Sigmoid colon (tissue), 4 donors: ENCODE results near the gene NME3.

Experiments used
- EP300 ChIP-seq, 4 donors: sonication (generic); formaldehyde crosslinking; IDR thresholded peaks; one replicate each; pipeline ENCODE4 v1.6.1; 2017; ENCODE audit warnings: antibody characterized with exemption in 4 of 4
- POLR2A ChIP-seq, 2 donors: fragments of 450-650 bp; IDR thresholded peaks; one replicate each; pipeline ENCODE4 v1.6.1; 2016; ENCODE audit warnings: antibody characterized with exemption in 2 of 2, mild to moderate bottlenecking in 2 of 2, moderate library complexity in 2 of 2
- POLR2AphosphoS5 ChIP-seq, 4 donors: sonication (generic); formaldehyde crosslinking; IDR thresholded peaks; one replicate each; pipeline ENCODE4 v1.6.1; 2017; ENCODE audit warnings: antibody characterized with exemption in 4 of 4
- TF ChIP-seq, protein P1 (sequence below), 4 experiments: fragments of 450-650 bp in 3 of 4; fragments of 200-600 bp in 1 of 4; IDR thresholded peaks; one replicate each; pipeline ENCODE4 v1.5.1; 2016 to 2019; ENCODE audit warnings: antibody characterized with exemption in 4 of 4, mild to moderate bottlenecking in 3 of 4, moderate library complexity in 2 of 4

DNA sequence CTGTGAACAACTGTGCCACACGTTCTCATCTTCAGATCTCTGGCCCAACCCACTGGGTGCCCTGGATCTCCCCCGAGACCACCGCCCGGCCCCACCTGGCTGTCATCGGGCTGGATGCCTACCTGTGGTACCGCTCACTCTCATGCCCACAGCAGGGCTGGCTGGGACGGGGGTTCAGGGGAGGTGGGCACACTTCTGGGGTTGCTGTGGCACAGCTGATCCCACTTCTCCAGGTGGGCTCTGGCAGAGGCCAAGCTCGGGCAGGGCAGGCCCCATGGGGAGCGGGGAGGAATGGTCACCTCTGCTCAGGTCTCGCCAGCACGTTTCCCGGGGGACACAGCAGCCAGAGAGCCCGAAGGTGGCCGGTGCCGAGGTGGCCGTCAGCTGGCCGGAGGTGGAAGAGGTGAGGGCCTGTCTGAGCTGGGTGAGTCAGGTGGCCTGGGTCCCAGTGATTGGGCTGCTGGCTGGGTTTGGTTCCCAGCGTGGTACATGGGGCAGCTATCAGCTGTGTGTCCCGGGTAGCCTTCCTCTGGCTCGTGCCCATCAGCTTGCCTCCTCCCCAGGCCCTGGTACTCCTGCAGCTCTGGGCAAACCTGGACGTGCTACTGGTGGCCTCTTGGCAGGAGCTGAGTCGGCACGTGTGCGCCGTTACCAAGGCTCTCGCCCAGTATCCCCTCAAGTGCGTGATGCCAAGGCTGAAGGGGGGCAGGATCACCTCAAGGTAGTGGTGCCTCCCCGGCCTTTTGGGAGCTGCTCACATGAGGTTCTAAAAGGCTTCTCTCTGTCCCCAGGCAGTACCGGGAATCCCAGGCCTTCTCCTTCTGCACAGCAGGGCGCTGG, 3.9 kb upstream of the NME3 start:
- TF ChIP-seq, protein P1, sequence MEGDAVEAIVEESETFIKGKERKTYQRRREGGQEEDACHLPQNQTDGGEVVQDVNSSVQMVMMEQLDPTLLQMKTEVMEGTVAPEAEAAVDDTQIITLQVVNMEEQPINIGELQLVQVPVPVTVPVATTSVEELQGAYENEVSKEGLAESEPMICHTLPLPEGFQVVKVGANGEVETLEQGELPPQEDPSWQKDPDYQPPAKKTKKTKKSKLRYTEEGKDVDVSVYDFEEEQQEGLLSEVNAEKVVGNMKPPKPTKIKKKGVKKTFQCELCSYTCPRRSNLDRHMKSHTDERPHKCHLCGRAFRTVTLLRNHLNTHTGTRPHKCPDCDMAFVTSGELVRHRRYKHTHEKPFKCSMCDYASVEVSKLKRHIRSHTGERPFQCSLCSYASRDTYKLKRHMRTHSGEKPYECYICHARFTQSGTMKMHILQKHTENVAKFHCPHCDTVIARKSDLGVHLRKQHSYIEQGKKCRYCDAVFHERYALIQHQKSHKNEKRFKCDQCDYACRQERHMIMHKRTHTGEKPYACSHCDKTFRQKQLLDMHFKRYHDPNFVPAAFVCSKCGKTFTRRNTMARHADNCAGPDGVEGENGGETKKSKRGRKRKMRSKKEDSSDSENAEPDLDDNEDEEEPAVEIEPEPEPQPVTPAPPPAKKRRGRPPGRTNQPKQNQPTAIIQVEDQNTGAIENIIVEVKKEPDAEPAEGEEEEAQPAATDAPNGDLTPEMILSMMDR (IDR thresholded peaks at IDR 0.05): no peak
- TF ChIP-seq POLR2A (IDR thresholded peaks at IDR 0.05) (no peak), POLR2AphosphoS5 (IDR thresholded peaks at IDR 0.05) (no peak), EP300 (IDR thresholded peaks at IDR 0.05) (no peak)
